CD14-positive monocyte (primary cell): ENCODE data around the gene C19orf25. TPM values are rescaled to one million over a fixed set of nuclear protein-coding genes. Genes with fewer than 3 reads are reported as not detected.

Experiments used
- DNase-seq, 3 donors: peaks; one replicate each; pipeline ENCODE4 v3.0.0-alpha.2; 2011 to 2022
- H2AFZ ChIP-seq: 2 replicates; pipeline ENCODE4 v1.6.0; 2012; ENCODE audit warnings: mild to moderate bottlenecking, low read depth, low read length, inconsistent platforms; ENCODE audit not compliant: insufficient read depth, poor library complexity, severe bottlenecking
- H3K27ac ChIP-seq, 2 donors: 1 replicate in 1 of 2; 2 replicates in 1 of 2; pipeline ENCODE4 v1.5.1; 2012 to 2013; ENCODE audit warnings: low read length in 2 of 2, control low read depth in 1 of 2, inconsistent platforms in 1 of 2, low read depth in 1 of 2, mild to moderate bottlenecking in 1 of 2
- H3K27me3 ChIP-seq, 2 donors: one replicate each; pipeline versions ENCODE4 v1.6.0 to v1.6.1; 2011 to 2013; ENCODE audit warnings: low read length in 2 of 2; ENCODE audit not compliant: control insufficient read depth in 2 of 2, insufficient read depth in 2 of 2
- H3K36me3 ChIP-seq, 2 donors: replicated peaks in 1 of 2; 1 replicate in 1 of 2; 2 replicates in 1 of 2; pipeline versions ENCODE4 v1.5.1 to v1.6.1; 2012 to 2013; ENCODE audit warnings: low read length in 2 of 2, control low read depth in 1 of 2, inconsistent platforms in 1 of 2, mild to moderate bottlenecking in 1 of 2; ENCODE audit not compliant: insufficient read depth in 2 of 2, control insufficient read depth in 1 of 2
- H3K4me1 ChIP-seq, 2 donors: 1 replicate in 1 of 2; 2 replicates in 1 of 2; pipeline versions ENCODE4 v1.5.1 to v1.6.1; 2012 to 2013; ENCODE audit warnings: low read length in 2 of 2, control low read depth in 1 of 2, inconsistent platforms in 1 of 2, mild to moderate bottlenecking in 1 of 2, moderate library complexity in 1 of 2; ENCODE audit not compliant: insufficient read depth in 2 of 2, control insufficient read depth in 1 of 2
- H3K4me2 ChIP-seq: replicated peaks from 2 replicates; pipeline ENCODE3; 2012; ENCODE audit warnings: low read length, moderate library complexity, mild to moderate bottlenecking; ENCODE audit not compliant: poor library complexity, severe bottlenecking; ENCODE audit errors: extremely low read depth
- H3K4me3 ChIP-seq, 3 experiments: fragments of 200-600 bp in 1 of 3; sonication (generic) in 1 of 3; replicated peaks in 1 of 3; 1 replicate in 2 of 3; 2 replicates in 1 of 3; pipeline ENCODE4 v1.5.1; 2011 to 2013; ENCODE audit warnings: low read length in 3 of 3, mild to moderate bottlenecking in 3 of 3, control low read depth in 2 of 3, low read depth in 2 of 3, inconsistent platforms in 1 of 3, moderate library complexity in 1 of 3
- H3K79me2 ChIP-seq: 2 replicates; pipeline ENCODE4 v1.6.0; 2012; ENCODE audit warnings: mild to moderate bottlenecking, control low read depth, inconsistent platforms, low read length, moderate library complexity; ENCODE audit not compliant: insufficient read depth
- H3K9ac ChIP-seq: 2 replicates; pipeline ENCODE4 v1.6.0; 2017; ENCODE audit warnings: low read length, mild to moderate bottlenecking; ENCODE audit not compliant: insufficient read depth, poor library complexity, severe bottlenecking
- H3K9me3 ChIP-seq, 2 donors: replicated peaks in 1 of 2; 1 replicate in 1 of 2; 2 replicates in 1 of 2; pipeline versions ENCODE4 v1.5.1 to v1.6.1; 2012 to 2013; ENCODE audit warnings: low read length in 2 of 2, control low read depth in 1 of 2; ENCODE audit not compliant: control insufficient read depth in 1 of 2, insufficient read depth in 1 of 2
- H4K20me1 ChIP-seq: 2 replicates; pipeline ENCODE4 v1.6.0; 2012; ENCODE audit warnings: mild to moderate bottlenecking, low read length, control low read depth, moderate library complexity; ENCODE audit not compliant: insufficient read depth
- H3K27ac Mint-ChIP-seq, 7 donors: one replicate each; pipeline ENCODE4 v1.8.0; 2020; ENCODE audit warnings: mild to moderate bottlenecking in 7 of 7, mixed read lengths in 7 of 7, moderate library complexity in 6 of 7, inconsistent platforms in 2 of 7
- H3K27me3 Mint-ChIP-seq, 3 donors: one replicate each; pipeline ENCODE4 v1.8.0; 2021 to 2022; ENCODE audit warnings: low read depth in 3 of 3, mild to moderate bottlenecking in 3 of 3, mixed read lengths in 3 of 3, moderate library complexity in 3 of 3, inconsistent platforms in 1 of 3
- H3K36me3 Mint-ChIP-seq, 2 donors: one replicate each; pipeline ENCODE4 v1.8.0; 2020; ENCODE audit warnings: mixed read lengths in 2 of 2, inconsistent platforms in 1 of 2, mild to moderate bottlenecking in 1 of 2
- H3K4me1 Mint-ChIP-seq: one replicate; pipeline ENCODE4 v1.8.0; 2020; ENCODE audit warnings: mild to moderate bottlenecking, mixed read lengths
- H3K4me3 Mint-ChIP-seq, 2 donors: one replicate each; pipeline ENCODE4 v1.8.0; 2020; ENCODE audit warnings: mild to moderate bottlenecking in 2 of 2, mixed read lengths in 2 of 2, moderate library complexity in 1 of 2
- H3K9me3 Mint-ChIP-seq, 7 donors: one replicate each; pipeline ENCODE4 v1.8.0; 2020 to 2022; ENCODE audit warnings: mixed read lengths in 7 of 7, mild to moderate bottlenecking in 6 of 7, moderate library complexity in 6 of 7, inconsistent platforms in 2 of 7
- WGBS: methylation state at CpG from one replicate; pipeline ENCODE4 v1.1.5; 2013; ENCODE audit warnings: missing lambda C conversion rate; ENCODE audit not compliant: insufficient coverage; 5-methylcytosine and 5-hydroxymethylcytosine counted together
- intact Hi-C, 2 donors: fragments of 100-400 bp; cut with micrococcal nuclease; formaldehyde crosslinking; loops; one replicate each; pipeline versions ENCODE4 v1.15.0 to v1.15.1; 2023
- polyA plus RNA-seq, 3 donors: library from polyadenylated mRNA; depleted of rRNA in 1 of 3; unstranded in 2 of 3; stranded (reverse) in 1 of 3; fragments of 300-500 nt in 2 of 3; fragments of >200 nt in 1 of 3; fragmentation: Illumina TruSeq in 2 of 3; gene quantifications; 1 replicate in 2 of 3; 2 replicates in 1 of 3; pipeline ENCODE4 v1.2.3, GENCODE V29; 2012 to 2021
- TF ChIP-seq, protein P1 (sequence below): fragments of 200-600 bp; IDR thresholded peaks from one replicate; pipeline ENCODE4 v1.8.0; 2022; ENCODE audit warnings: antibody characterized with exemption, mild to moderate bottlenecking

C19orf25 gene
- polyA plus RNA-seq, 3 donors = 18.2 to 20.9 (median 19.9) TPM

DNA sequence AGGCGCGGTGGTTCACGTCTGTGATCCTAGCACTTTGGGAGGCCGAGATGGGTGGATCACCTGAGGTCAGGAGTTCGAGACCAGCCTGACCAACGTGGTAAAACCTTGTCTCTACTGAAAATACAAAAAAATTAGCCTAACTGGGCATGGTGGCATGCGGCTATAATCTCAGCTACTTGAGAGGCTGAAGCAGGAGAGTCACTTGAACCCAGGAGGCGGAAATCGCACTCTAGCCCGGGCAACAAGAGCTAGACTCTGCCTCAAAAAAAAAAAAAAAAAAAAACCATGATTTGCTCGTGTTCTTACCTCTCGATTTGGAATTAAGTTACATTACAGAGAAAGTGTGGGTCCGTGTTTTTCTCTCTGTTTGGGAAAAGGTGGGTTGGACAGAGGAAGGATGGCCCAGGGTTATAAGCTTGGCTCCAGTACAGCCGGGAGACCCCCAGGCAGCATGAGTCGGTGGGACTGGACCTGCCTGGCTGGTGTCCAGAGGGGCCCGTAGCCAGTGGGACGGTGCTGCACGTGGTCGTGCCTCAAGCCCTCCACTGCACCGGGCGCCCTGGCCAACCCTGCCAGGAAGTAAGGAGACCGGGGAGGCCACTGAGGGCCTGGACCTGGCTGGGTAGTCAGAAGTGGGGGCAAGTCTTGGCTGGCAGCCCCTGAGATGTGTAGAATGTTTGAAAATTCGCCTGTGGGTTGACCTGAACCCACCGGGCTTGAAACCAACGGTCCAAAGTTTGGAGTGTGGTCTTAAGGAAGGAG lies 37.2 kb downstream of the C19orf25 start:
- no peak overlapping the region for H3K4me3 ChIP-seq
- H3K4me2 ChIP-seq = no peak overlapping the region
- no peaks in the 10 kb centered on the region for H3K9me3 ChIP-seq
- H3K27ac ChIP-seq = no peak overlapping the region
- no peak overlapping the region for H3K4me3 Mint-ChIP-seq
- intact Hi-C loops = loop anchor here (5.0 to 10.0 kb wide), 2 partner anchors 35 to 73 kb away; partner anchors contain the start of genes ADAMTSL5 (in 1 of the 2) and C19orf25 (in 1 of the 2)
- peaks cover 0 to 3% (median 2%) of the 10 kb centered on the region in 7 donors for H3K9me3 Mint-ChIP-seq
- H3K27me3 ChIP-seq = peaks cover 7 to 21% of the 10 kb centered on the region in 2 donors
- TF ChIP-seq, protein P1, sequence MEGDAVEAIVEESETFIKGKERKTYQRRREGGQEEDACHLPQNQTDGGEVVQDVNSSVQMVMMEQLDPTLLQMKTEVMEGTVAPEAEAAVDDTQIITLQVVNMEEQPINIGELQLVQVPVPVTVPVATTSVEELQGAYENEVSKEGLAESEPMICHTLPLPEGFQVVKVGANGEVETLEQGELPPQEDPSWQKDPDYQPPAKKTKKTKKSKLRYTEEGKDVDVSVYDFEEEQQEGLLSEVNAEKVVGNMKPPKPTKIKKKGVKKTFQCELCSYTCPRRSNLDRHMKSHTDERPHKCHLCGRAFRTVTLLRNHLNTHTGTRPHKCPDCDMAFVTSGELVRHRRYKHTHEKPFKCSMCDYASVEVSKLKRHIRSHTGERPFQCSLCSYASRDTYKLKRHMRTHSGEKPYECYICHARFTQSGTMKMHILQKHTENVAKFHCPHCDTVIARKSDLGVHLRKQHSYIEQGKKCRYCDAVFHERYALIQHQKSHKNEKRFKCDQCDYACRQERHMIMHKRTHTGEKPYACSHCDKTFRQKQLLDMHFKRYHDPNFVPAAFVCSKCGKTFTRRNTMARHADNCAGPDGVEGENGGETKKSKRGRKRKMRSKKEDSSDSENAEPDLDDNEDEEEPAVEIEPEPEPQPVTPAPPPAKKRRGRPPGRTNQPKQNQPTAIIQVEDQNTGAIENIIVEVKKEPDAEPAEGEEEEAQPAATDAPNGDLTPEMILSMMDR = no peak
- H3K27me3 Mint-ChIP-seq = peaks cover 14 to 31% (median 14%) of the 10 kb centered on the region in 3 donors
- peaks cover 33 to 35% of the 10 kb centered on the region in 2 donors for H3K36me3 Mint-ChIP-seq
- peaks cover 28% of the 10 kb centered on the region for H3K79me2 ChIP-seq
- peaks cover 31% of the 10 kb centered on the region for H3K4me1 Mint-ChIP-seq
- H4K20me1 ChIP-seq = peaks cover 72% of the 10 kb centered on the region
- H3K36me3 ChIP-seq = peaks cover 27 to 35% of the 10 kb centered on the region in 2 donors
- WGBS = 92% methylated on average over 18 of the region's 25 CpGs
- DNase-seq = no peak
- H2AFZ ChIP-seq = no peak overlapping the region
- peak overlapping the region in 1 of 7 donors; percentile 66 for H3K27ac Mint-ChIP-seq
- peaks cover 27 to 51% of the 10 kb centered on the region in 2 donors for H3K4me1 ChIP-seq
- no peak overlapping the region for H3K9ac ChIP-seq

DNA sequence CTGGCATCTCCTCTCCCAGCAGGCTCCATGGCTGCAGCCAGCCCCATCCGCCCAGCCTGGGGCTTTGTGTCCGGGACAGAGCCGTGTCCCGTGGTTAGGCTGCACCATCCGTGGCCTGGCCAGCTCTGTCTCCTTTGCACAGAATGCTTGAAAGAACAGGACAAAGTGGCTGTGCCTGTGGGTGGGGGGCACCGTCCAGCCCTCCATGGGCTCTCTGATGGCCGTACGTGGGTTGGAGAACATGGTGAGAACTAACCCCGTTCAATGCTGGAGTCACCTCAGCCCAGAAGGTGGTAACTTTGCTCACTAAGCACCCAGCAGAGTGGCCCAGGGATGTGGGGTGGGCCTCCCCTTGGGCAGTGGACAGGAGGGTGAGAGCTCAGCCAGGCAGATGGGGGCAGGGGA lies 38.0 kb downstream of the C19orf25 start:
- Histone ChIP-seq H3K27me3 (peaks cover 4 to 15% of the 10 kb centered on the region in 2 donors), H3K79me2 (peaks cover 28% of the 10 kb centered on the region), H3K4me3 (no peak overlapping the region), H3K9ac (peak overlapping the region; percentile 1), H3K27ac (no peak overlapping the region), H3K4me2 (no peak overlapping the region), H2AFZ (no peak overlapping the region), H3K9me3 (no peaks in the 10 kb centered on the region), H3K4me1 (peaks cover 24 to 43% of the 10 kb centered on the region in 2 donors), H3K36me3 (peaks cover 27 to 35% of the 10 kb centered on the region in 2 donors), H4K20me1 (peaks cover 67% of the 10 kb centered on the region)
- Mint-ChIP-seq H3K9me3 (peaks cover 0 to 2% (median 0%) of the 10 kb centered on the region in 7 donors), H3K27ac (no peak overlapping the region), H3K4me3 (no peak overlapping the region), H3K36me3 (peaks cover 33 to 35% of the 10 kb centered on the region in 2 donors), H3K27me3 (peaks cover 11 to 23% (median 11%) of the 10 kb centered on the region in 3 donors), H3K4me1 (peaks cover 31% of the 10 kb centered on the region)
- WGBS = 93% methylated on average over 9 of the region's 9 CpGs
- no peak for DNase-seq
- intact Hi-C loops = loop anchor here (5.0 to 10.0 kb wide), 2 partner anchors 36 to 74 kb away; partner anchors contain the start of genes ADAMTSL5 (in 1 of the 2) and C19orf25 (in 1 of the 2)
- TF ChIP-seq, protein P1 = no peak
